Mammary epithelial cell (primary cell): ENCODE data around the gene ANKRD34A.

ENCODE experiments used
- EZH2 ChIP-seq: IDR thresholded peaks from 2 replicates; pipeline ENCODE4 v1.6.1; 2012; ENCODE audit warnings: low read length, inconsistent platforms, borderline replicate concordance
- TF ChIP-seq, protein P1 (sequence below), 2 donors: IDR thresholded peaks in 1 of 2; conservative IDR thresholded peaks in 1 of 2; 2 replicates each; pipeline ENCODE4 v1.5.1; 2011 to 2012; ENCODE audit warnings: inconsistent platforms in 2 of 2, low read length in 2 of 2, mild to moderate bottlenecking in 2 of 2, control low read depth in 1 of 2, low read depth in 1 of 2; ENCODE audit not compliant: insufficient read depth in 1 of 2; ENCODE audit errors: extremely low read depth in 1 of 2

DNA sequence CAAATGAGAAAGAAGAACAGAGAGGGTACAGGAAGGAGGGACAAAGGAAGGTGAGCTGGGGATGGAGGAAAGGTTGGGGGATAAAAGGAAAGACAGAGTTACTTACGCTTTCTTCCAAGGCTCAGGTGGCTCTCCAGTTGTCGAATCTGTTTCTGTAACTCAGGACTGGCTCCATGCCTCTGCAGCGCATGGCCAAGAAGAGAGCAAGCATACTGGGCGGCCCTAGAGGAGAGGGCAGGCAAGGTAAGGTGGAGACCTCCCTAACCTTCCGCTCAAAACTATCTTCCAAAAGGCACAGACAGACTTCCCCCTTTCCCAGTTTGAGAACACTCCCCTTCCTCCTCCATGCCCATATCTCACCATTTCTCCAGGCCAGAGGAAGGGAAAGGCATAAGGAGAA is 46.8 kb downstream of the ANKRD34A start:
- TF ChIP-seq, protein P1, sequence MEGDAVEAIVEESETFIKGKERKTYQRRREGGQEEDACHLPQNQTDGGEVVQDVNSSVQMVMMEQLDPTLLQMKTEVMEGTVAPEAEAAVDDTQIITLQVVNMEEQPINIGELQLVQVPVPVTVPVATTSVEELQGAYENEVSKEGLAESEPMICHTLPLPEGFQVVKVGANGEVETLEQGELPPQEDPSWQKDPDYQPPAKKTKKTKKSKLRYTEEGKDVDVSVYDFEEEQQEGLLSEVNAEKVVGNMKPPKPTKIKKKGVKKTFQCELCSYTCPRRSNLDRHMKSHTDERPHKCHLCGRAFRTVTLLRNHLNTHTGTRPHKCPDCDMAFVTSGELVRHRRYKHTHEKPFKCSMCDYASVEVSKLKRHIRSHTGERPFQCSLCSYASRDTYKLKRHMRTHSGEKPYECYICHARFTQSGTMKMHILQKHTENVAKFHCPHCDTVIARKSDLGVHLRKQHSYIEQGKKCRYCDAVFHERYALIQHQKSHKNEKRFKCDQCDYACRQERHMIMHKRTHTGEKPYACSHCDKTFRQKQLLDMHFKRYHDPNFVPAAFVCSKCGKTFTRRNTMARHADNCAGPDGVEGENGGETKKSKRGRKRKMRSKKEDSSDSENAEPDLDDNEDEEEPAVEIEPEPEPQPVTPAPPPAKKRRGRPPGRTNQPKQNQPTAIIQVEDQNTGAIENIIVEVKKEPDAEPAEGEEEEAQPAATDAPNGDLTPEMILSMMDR (conservative IDR thresholded peaks at IDR 0.05 in 1 of 2, IDR thresholded peaks at IDR 0.05 in 1 of 2; ENCODE audit: extremely low read depth in 1 of 2, insufficient read depth in 1 of 2, low read depth in 1 of 2, low read length in 2 of 2) = no peak
- no peak for TF ChIP-seq EZH2
